Right lobe of liver (tissue), 6 donors: ENCODE data around the gene RAVER2. TPM values are rescaled to one million over a fixed set of nuclear protein-coding genes. Genes with fewer than 3 reads are reported as not detected.

ENCODE experiments used
- ATAC-seq, 4 donors: fragments of 200-7000 bp; cut with Tn5 transposase; one replicate each; pipeline ENCODE4 v1.9.1; 2020; ENCODE audit warnings: mild to moderate bottlenecking in 4 of 4, moderate library complexity in 4 of 4
- DNase-seq, 3 donors: peaks; one replicate each; pipeline ENCODE4 v3.0.0-alpha.2; 2020
- H3K27ac ChIP-seq, 3 donors: fragments of 200-600 bp; one replicate each; pipeline ENCODE4 v1.8.0; 2022
- H3K27me3 ChIP-seq, 2 donors: fragments of 200-600 bp; one replicate each; pipeline ENCODE4 v1.8.0; 2022
- H3K36me3 ChIP-seq, 4 donors: fragments of 200-600 bp; sonication (generic) in 1 of 4; one replicate each; pipeline versions ENCODE4 v1.5.1 to v1.8.0; 2017 to 2022; ENCODE audit warnings: control low read depth in 1 of 4
- H3K4me1 ChIP-seq, 4 donors: fragments of 200-600 bp; sonication (generic) in 1 of 4; one replicate each; pipeline versions ENCODE4 v1.5.1 to v1.8.0; 2017 to 2022; ENCODE audit warnings: control low read depth in 1 of 4
- H3K4me3 ChIP-seq, 3 donors: fragments of 200-600 bp; one replicate each; pipeline ENCODE4 v1.8.0; 2022
- H3K9me3 ChIP-seq, 4 donors: fragments of 200-600 bp; sonication (generic) in 1 of 4; one replicate each; pipeline versions ENCODE4 v1.5.1 to v1.8.0; 2017 to 2022; ENCODE audit warnings: control low read depth in 1 of 4
- POLR2A ChIP-seq: fragments of 450-650 bp; IDR thresholded peaks from one replicate; pipeline ENCODE4 v1.6.1; 2017; ENCODE audit warnings: antibody characterized with exemption, mild to moderate bottlenecking
- WGBS: methylation state at CpG from one replicate; pipeline ENCODE4 v1.1.6; 2018; ENCODE audit warnings: low coverage, low lambda C conversion rate; ENCODE audit not compliant: insufficient coverage; ENCODE audit errors: missing lambda C conversion rate; 5-methylcytosine and 5-hydroxymethylcytosine counted together
- intact Hi-C, 2 donors: fragments of 100-400 bp; cut with DNase I; formaldehyde crosslinking; loops; one replicate each; pipeline versions ENCODE4 v1.11.2 to v1.14.1; 2022
- total RNA-seq, 6 experiments: library from RNA; depleted of rRNA in 2 of 6; stranded (reverse); fragments of >200 nt in 2 of 6; fragmentation: NEBNext Ultra II Directional in 3 of 6; extraction: Animal tissue kit (Norgen Biotek cat#: 25700) in 3 of 6; gene quantifications; one replicate each; pipeline versions ENCODE4 v1.1.0 to v1.2.4, GENCODE V29; 2016 to 2023
- TF ChIP-seq, protein P1 (sequence below), 4 donors: fragments of 200-600 bp in 3 of 4; fragments of 450-650 bp in 1 of 4; IDR thresholded peaks; one replicate each; pipeline versions ENCODE4 v1.5.1 to v1.8.0; 2016 to 2022; ENCODE audit warnings: antibody characterized with exemption in 4 of 4, mild to moderate bottlenecking in 2 of 4
- donor health status: DM: no; HTN: yes; CAD: no.
- donor health status: DM: no; HTN: no; CAD: no.
- donor health status: DM: no; HTN: no; CAD: no.
- donor health status: DM: no; HTN: yes; CAD: no.
- donor health status: DM: no; HTN: yes; CAD: no.

The RAVER2 gene
- total RNA-seq, 6 experiments from 2014 or later = 0.51 to 0.91 (median 0.77) TPM

DNA sequence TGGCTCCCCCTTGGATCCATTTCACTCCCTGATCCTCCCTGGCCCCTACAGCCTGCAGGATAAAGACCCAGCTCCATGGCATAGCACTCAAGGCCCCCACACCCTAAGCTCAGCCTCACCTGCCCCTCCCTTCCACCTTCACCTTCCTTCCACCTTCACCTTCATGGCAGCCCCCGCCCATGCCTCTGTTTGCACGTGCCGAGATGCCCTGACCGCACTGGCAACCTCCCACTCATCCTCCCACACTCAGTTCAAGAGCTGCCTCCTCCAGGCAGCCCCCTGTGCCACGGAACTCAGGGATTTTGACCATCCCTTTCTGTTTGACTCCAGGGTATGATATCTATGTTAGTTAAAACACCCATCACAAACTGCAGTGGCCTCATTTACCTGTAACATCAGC lies 109.8 kb downstream of the RAVER2 start:
- TF ChIP-seq POLR2A = no peak
- TF ChIP-seq, protein P1, sequence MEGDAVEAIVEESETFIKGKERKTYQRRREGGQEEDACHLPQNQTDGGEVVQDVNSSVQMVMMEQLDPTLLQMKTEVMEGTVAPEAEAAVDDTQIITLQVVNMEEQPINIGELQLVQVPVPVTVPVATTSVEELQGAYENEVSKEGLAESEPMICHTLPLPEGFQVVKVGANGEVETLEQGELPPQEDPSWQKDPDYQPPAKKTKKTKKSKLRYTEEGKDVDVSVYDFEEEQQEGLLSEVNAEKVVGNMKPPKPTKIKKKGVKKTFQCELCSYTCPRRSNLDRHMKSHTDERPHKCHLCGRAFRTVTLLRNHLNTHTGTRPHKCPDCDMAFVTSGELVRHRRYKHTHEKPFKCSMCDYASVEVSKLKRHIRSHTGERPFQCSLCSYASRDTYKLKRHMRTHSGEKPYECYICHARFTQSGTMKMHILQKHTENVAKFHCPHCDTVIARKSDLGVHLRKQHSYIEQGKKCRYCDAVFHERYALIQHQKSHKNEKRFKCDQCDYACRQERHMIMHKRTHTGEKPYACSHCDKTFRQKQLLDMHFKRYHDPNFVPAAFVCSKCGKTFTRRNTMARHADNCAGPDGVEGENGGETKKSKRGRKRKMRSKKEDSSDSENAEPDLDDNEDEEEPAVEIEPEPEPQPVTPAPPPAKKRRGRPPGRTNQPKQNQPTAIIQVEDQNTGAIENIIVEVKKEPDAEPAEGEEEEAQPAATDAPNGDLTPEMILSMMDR (IDR thresholded peaks at IDR 0.05) = no peak
- Histone ChIP-seq H3K9me3 (no peaks in the 10 kb centered on the region), H3K4me1 (no peaks in the 10 kb centered on the region), H3K36me3 (peaks cover 0 to 71% (median 23%) of the 10 kb centered on the region in 4 donors), H3K4me3 (no peak overlapping the region), H3K27me3 (no peaks in the 10 kb centered on the region), H3K27ac (no peak overlapping the region)
- DNase-seq (no peak), ATAC-seq (no peak)
- intact Hi-C loops = no loop called here
- WGBS = 100% methylated on average over 5 of the region's 5 CpGs

DNA sequence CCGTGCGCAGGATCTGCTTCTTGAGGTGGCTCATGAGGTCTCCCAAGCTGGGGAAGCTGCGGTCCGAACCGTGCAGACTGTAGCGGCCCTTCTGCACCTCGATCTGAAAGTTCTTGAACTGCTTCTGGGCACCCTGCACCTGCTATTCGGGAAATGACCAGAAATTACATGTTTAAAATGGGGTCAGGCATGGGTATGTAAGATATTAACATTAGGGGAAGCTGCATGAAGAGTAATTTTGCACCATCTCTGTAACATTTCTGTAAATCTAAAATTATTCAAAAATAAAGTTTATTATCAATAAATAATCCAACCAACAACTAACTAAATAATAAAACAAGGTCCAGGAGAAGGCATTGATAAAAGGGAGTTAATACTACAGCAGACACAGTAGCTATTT lies 110.7 kb downstream of the RAVER2 start:
- ATAC-seq (no peak), DNase-seq (no peak)
- H3K4me1 ChIP-seq = no peaks in the 10 kb centered on the region
- no peaks in the 10 kb centered on the region for H3K27me3 ChIP-seq
- no peak overlapping the region for H3K27ac ChIP-seq
- WGBS = 88% methylated on average over 6 of the region's 8 CpGs
- no peak overlapping the region for H3K4me3 ChIP-seq
- TF ChIP-seq, protein P1 (IDR thresholded peaks at IDR 0.05) = no peak
- no peak for TF ChIP-seq POLR2A
- intact Hi-C loops = no loop called here
- H3K9me3 ChIP-seq = no peaks in the 10 kb centered on the region
- H3K36me3 ChIP-seq = peaks cover 0 to 69% (median 29%) of the 10 kb centered on the region in 4 donors

- Histone ChIP-seq H3K4me1 (no peaks in the 10 kb centered on the region), H3K36me3 (peaks cover 0 to 65% (median 29%) of the 10 kb centered on the region in 4 donors), H3K4me3 (no peak overlapping the region), H3K27ac (no peak overlapping the region), H3K27me3 (no peaks in the 10 kb centered on the region), H3K9me3 (no peaks in the 10 kb centered on the region)
- intact Hi-C loops = no loop called here
- DNase-seq = peak; percentile 65 to 73 (median 71)
- no peak for TF ChIP-seq POLR2A
- TF ChIP-seq, protein P1 (IDR thresholded peaks at IDR 0.05) = peak in 1 of 4 donors; percentile 17
- 73% methylated on average over 3 of the region's 10 CpGs for WGBS
- peak; percentile 72 to 86 (median 85) for ATAC-seq
These were observed 111.7 kb downstream of the RAVER2 start for GRCh38 chr1:64856553-64856952.

GRCh38 chr1:64857347-64857746 lies 112.5 kb downstream of the RAVER2 start:
- intact Hi-C loops = no loop called here
- Histone ChIP-seq H3K4me1 (no peaks in the 10 kb centered on the region), H3K36me3 (peaks cover 0 to 67% (median 29%) of the 10 kb centered on the region in 4 donors), H3K9me3 (no peaks in the 10 kb centered on the region), H3K27me3 (no peaks in the 10 kb centered on the region), H3K27ac (no peak overlapping the region), H3K4me3 (no peak overlapping the region)
- DNase-seq (no peak), ATAC-seq (no peak)
- 69% methylated on average over 2 of the region's 4 CpGs for WGBS
- TF ChIP-seq, protein P1 (IDR thresholded peaks at IDR 0.05) = no peak
- TF ChIP-seq POLR2A = no peak

GRCh38 chr1:64861611-64862010 lies 116.7 kb downstream of the RAVER2 start:
- peaks cover 0 to 44% (median 16%) of the 10 kb centered on the region in 4 donors for H3K36me3 ChIP-seq
- no peak overlapping the region for H3K27ac ChIP-seq
- intact Hi-C loops = no loop called here

More at GRCh38 chr1:64861611-64862010, 116.7 kb downstream of the RAVER2 start:
- no peaks in the 10 kb centered on the region for H3K9me3 ChIP-seq
- no peak overlapping the region for H3K4me3 ChIP-seq
- TF ChIP-seq, protein P1 (IDR thresholded peaks at IDR 0.05) = peak in 2 of 4 donors; percentile 19 to 25
- no peak for TF ChIP-seq POLR2A
- peak; percentile 33 to 52 (median 47) for ATAC-seq
- H3K4me1 ChIP-seq = no peaks in the 10 kb centered on the region
- H3K27me3 ChIP-seq = no peaks in the 10 kb centered on the region
- DNase-seq = peak in 1 of 3 donors; percentile 39
- 73% methylated on average over 4 of the region's 4 CpGs for WGBS
